Amniotic stem cell (primary cell): ENCODE measurements around the gene TOMM20.

Experiments used
- DNase-seq: peaks from one replicate; lab custom pipeline; 2025; lab: John Stamatoyannopoulos, UW

TOMM20 gene

GRCh38 chr1:235134171-235134570 is 5.5 kb upstream of the TOMM20 start:
- DNase-seq: no peak

- no peak for DNase-seq
These were observed 4.4 kb upstream of the TOMM20 start for GRCh38 chr1:235133086-235133485.

GRCh38 chr1:235131961-235132360 is 3.3 kb upstream of the TOMM20 start:
- DNase-seq: no peak

- no peak for DNase-seq
These were observed 2.2 kb upstream of the TOMM20 start for GRCh38 chr1:235130766-235131270.

GRCh38 chr1:235129774-235130570 is 1.3 kb upstream of the TOMM20 start:
- DNase-seq: no peak

- no peak for DNase-seq
These were observed 743 bp downstream of the TOMM20 start for GRCh38 chr1:235127732-235128455.

- DNase-seq: no peak
These were observed 1.4 kb downstream of the TOMM20 start for GRCh38 chr1:235127203-235127602.

- DNase-seq: no peak
These were observed 4.0 kb downstream of the TOMM20 start for GRCh38 chr1:235124665-235125064.

- DNase-seq: no peak
These were observed 4.5 kb downstream of the TOMM20 start for GRCh38 chr1:235124111-235124510.

- no peak for DNase-seq
These were observed 6.3 kb downstream of the TOMM20 start for GRCh38 chr1:235122348-235122747.

GRCh38 chr1:235113183-235113917 is 15.3 kb downstream of the TOMM20 start:
- DNase-seq: no peak

- no peak for DNase-seq
These were observed 16.1 kb downstream of the TOMM20 start for GRCh38 chr1:235112297-235113182.

GRCh38 chr1:235111107-235111506 is 17.5 kb downstream of the TOMM20 start:
- no peak for DNase-seq

GRCh38 chr1:235108876-235109275 is 19.8 kb downstream of the TOMM20 start:
- DNase-seq: no peak

- no peak for DNase-seq
These were observed 20.4 kb downstream of the TOMM20 start for GRCh38 chr1:235108185-235108593.

- no peak for DNase-seq
These were observed 21.1 kb downstream of the TOMM20 start for GRCh38 chr1:235107368-235108184.

GRCh38 chr1:235106457-235106856 is 22.2 kb downstream of the TOMM20 start:
- DNase-seq: no peak

- DNase-seq: no peak
These were observed 23.3 kb downstream of the TOMM20 start for GRCh38 chr1:235105051-235106043.

- no peak for DNase-seq
These were observed 25.6 kb downstream of the TOMM20 start for GRCh38 chr1:235102993-235103411.
